ENCODE data around the gene ATP8A1.
A peak's percentile ranks its signal among the peaks of the same experiment; 100 is the strongest.

The ATP8A1 gene

DNA sequence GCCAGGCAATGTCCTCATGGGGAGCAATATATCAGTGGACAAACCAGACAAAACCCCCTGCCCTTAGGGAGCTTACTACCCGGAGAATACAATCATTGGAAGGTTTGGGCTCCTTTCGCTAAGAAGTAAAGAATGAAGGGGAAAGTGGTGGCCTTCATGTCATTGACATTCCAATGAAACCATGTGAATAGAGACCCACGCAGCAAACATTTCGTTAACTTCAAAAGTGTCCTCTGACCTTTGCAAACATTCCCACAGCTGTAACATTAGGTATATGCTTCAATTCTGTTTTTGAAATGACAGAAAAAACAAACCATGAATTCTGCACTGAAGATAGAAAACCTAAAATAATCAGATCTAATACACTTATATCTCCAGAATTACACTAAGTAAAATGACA is 7.0 kb downstream of the ATP8A1 start:
- ATAC-seq: no peak

DNA sequence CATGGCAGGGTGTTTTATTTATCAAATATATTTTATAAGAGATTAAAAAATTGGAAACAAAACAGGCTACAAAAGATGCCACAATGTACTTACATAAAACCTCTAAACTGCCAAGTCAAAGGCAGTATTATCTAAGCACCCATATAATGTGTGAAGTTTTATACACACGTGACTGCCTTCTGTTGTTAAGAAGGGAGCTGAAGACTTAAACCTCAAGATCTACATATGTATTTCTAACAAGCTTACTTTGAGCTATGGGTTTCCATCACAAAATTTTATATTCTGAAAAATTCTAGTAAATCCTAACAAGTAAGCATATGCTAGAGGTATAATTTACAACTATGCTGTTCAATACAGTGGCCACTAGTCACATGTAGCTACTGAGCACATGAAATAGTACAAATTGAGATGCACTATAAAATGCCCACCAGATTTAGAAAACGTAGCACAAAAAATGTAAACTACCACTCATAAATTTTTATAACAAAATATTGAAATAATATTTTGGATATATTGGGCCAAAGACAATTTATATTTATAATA is 9.8 kb downstream of the ATP8A1 start:
- no peak for ATAC-seq

- ATAC-seq: no peak
These were observed 10.7 kb downstream of the ATP8A1 start for GRCh38 chr4:42646013-42646784.

GRCh38 chr4:42644897-42645296 is 12.0 kb downstream of the ATP8A1 start:
- ATAC-seq: no peak

DNA sequence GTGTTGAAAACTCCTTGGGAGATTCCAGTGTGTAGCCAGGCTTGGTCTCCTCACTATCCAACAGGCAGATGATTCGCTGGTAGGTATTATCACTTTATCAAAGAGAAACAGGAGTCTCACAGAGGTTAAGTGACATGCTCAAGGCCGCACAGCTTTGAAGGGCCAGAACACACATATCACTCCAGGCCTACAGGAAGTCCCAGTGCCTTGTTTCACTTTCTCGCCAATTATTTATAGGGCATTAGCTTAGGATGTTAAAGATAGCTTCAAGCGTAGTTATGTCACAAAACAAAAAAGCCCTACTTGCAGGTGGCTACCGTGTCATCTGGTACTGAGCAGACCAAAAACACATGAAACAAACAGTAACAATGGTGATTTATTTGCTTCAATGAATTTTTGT is 13.2 kb downstream of the ATP8A1 start:
- ATAC-seq: no peak

DNA sequence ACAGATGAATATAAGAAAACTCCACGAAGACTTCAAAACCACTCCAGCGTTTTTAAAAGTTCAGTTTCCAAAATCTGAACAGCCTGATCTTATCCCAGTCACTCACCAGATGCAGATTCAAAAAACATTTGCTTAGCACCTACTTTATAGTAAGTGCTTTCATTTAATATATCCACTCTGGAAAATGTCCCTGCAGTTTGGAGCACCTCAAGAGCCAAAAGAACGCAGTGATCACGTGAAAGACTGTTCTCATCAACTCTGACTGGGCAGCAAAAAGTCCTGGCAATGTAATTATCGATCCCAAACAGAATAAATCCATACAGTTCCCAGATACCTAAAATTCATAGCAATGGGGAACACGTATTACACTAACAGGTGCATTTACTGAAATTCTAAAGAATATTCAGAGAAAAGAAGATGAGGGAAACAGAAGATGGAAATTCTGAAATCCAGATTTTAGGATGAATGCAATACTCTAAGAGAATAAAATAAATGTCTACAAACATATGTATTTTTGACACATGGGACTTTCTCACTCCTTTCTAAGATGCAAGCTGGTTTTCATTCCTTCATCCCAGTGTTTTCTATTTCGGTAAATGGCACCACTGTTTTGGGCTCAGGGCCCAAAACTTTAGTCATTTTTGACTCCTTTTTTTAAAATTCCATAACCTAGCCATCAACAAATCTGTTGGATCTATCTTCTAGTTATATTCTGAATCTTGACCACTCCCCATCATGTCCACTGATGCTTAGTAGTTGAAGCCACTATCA is 13.9 kb downstream of the ATP8A1 start:
- no peak for ATAC-seq

DNA sequence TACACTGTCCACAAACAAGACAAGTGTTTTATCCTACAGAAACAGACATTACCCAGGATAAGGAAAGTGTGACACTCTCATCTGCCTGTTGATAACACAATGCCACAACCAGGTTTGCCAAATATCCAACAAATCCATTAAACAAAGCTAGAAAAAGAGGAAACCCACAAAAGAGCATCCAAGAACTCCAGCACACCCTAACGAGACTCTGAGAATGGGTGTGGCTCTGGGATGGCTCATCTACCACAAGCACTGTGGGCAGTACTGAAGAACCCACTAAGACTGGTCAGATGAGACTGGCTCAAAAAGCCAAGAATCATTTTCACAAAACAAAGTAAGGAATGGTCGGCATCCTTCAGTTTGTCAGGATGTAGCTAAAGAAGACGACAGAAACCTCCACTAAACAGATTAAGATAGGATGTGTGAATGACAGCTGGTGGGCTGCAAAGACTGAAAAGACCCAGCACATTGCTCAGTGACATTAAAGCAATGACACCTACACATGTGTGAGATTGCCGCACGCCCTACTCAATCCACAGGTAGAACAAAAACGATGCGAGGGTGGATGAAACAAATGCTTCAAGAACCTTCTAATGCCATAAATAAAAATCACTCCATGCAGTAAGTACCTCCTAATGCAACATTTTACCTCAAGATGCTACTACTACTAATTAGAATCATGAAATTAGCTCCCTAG is 14.7 kb downstream of the ATP8A1 start:
- peak; percentile 45 to 57 for ATAC-seq

GRCh38 chr4:42641656-42642055 is 15.2 kb downstream of the ATP8A1 start:
- peak; percentile 73 to 81 for ATAC-seq

DNA sequence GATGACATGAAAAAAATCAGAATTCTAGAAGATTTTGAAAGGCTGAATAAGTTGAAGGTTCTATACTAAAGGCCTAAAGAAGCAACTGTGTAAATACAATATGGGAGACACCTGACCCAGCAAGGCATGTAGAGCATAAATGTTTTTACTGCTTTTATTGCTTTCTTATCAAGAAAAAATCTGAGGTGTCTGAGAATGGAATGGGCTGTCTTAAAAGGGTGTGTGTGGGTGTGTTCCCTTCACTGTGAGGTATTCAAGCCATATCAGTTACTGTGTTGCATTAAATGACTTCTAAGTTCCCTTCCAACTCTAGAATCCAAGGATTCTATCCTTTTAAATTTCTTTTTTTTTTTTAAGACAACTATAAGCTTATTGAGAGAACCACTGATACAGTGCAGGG is 15.7 kb downstream of the ATP8A1 start:
- ATAC-seq: no peak

- ATAC-seq: no peak
These were observed 16.3 kb downstream of the ATP8A1 start for GRCh38 chr4:42640613-42641012.

DNA sequence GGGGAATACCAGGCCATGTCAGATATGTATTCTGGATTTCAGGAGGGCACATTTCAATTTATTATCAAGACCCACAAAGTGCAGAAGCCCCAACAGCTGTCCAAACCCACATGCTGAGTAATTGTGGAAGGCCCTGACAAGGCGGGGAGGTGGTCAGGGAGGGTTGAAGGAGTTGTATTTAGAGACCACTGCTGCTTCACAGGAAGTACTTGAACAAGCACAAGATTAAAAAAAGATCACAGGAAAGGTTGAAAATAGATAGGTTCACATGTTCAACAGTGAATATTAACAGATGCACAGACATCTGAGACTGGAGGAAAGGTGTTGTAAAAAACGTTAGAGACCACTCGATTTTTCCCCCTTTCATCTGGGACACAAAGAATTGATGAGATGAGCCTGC is 17.9 kb downstream of the ATP8A1 start:
- ATAC-seq: peak; percentile 16 to 17

DNA sequence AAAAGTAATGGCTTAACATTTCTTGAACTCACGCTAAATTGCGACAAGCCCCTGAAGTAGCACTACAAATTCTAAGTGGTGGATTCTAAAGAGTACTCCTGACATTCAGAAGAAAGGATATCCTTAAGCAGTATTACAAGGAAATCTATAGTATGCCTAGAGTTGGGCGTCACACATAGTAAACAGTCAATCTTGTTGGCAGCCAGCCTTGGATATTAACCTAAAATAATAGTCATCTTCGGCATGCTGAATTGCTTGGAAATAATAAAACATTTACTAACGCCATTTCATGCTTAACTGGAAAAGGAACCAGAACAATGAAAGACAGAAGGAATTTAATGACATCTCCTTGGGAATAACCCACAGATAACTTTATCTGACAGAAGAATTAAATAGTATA is 18.6 kb downstream of the ATP8A1 start:
- no peak for ATAC-seq

DNA sequence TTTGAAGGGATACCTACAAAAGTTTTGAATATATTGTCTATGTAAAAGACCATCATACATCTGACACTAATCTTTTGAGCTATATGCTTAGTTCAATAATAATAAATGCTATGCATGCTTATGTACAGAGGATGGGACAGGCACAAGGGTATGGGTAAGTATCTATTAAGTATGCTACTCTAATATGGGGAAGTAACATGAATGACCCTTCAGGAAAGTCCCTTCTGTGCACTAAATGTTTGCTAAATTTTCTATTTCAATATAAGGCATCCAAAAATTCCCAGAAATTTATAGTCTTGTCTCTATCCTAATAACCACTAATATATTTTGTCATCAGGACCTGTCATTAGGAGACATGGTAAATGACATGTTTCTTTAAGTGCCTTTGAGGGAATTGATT is 19.0 kb downstream of the ATP8A1 start:
- ATAC-seq: no peak

GRCh38 chr4:42637104-42637503 is 19.8 kb downstream of the ATP8A1 start:
- no peak for ATAC-seq

GRCh38 chr4:42636645-42636949 is 20.3 kb downstream of the ATP8A1 start:
- no peak for ATAC-seq

DNA sequence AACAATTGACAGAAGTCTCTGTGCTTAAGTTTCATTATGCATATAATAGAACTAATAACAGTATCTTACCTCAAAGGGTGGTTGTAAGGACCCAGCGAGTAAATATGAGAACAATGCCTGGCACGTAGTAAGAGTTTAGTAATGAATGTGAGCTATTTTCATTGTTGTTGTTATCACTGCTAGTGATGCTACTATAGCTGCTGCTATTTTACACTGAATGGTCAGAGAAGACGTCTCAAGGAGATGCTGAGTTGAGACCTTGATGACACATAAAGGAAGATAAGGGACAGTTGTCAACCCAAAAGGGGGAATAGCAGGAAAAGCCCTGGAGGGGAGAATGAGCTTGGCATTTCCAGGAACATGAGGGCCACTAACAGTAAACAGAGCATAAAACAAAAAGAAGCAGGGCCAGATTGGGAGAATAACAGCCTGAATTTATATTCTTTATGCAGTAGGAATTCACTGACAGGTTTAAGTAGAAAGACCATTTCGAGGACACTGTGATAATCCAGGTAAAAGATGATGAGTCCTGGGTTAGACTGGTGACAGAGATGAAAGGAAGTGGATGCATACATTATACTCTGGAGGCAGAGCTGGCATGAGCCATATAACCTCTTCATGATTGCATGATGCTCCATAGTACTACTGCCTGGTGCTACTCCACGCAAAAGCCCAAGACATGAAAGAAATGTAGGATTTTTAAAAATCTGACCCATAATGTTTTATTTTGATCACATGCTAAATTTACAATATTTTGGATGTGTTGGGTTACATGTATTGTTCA is 23.1 kb downstream of the ATP8A1 start:
- ATAC-seq: peak; percentile 75 to 81

DNA sequence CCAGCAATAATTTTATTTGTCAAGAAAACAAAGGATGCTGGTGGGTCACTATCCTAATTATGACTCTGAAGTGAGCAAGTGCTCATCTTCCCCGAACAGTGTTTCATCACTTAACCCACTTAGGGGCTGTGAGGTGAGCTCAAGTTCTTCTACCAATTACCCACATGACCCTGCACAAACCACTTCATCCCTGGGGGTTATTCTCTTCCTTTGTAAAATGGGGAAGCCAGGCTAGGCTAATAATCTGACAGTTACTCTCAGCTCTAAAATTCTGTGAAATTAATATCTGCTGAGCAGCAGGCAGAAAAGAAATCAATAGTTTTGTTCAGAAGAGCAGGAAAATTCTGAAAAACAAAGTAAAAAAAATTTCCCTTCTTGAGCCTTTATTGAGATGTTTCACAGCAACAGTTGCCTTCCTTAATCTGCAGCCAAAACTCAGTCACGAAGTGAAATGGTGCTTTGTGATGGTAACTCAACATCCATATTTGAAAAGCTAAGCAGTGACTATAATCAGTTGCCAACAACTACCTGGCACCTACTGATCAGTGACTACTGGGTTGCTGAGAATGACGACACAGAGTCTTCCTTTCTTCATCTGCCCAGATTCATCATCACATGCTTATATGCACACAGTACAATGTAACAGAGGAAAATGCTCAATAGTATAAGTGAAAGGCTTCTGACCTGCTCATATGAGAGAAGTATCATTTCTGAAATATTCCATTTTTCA is 24.1 kb downstream of the ATP8A1 start:
- ATAC-seq: peak; percentile 18 to 19

DNA sequence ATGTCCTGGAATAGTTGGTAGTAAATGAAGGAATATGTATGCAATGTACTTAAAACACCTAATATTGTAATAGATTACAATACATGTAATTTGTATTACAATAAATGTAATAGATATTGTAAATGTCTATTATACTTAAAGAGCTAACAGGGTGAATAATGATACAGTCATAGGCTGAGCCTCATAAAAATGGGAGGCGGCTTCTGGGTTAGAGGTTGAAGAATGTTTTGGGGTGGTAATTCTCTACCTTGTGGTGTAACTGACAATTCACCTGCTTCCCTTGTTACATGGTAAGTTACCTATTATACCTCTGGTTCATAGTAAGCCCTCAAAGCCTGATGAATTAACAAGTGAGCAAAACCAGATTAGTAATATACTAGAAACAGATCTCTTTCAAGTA is 26.0 kb downstream of the ATP8A1 start:
- ATAC-seq: no peak

DNA sequence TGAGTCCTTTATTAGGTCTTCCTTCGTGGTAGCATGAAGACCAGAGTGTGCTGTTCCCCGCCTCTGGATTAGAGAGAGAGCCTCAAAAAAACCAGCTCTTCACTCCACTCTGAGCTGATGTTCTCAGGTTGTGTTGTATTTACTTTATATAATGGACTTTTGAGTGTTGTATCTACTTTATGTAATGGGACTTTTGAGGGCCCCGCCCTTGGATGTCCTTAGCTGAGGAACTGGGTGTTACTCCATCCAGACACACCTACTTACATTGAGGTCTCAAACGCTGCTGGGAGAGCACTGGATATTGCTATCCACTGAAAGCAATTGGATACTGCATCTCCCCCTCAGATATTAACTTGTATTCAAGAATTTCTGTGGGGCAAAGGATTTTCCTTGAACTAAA is 28.2 kb downstream of the ATP8A1 start:
- ATAC-seq: no peak

GRCh38 chr4:42627885-42628646 is 28.8 kb downstream of the ATP8A1 start:
- ATAC-seq: peak; percentile 78 to 83

GRCh38 chr4:42626629-42627146 is 30.2 kb downstream of the ATP8A1 start:
- ATAC-seq: no peak

All from activated CD4-positive, CD25-positive, alpha-beta regulatory T cell treated with anti-CD3 and anti-CD28 coated beads, Interleukin-2, amount 50 U/mL, for 24 hours (primary cell).